ENCODE data around the gene BSDC1. TPM values are rescaled to one million over a fixed set of nuclear protein-coding genes. Genes with fewer than 3 reads are reported as not detected.

BSDC1 gene
- total RNA-seq, 1 experiment from 2014 or later, result 47.0 TPM

- Histone ChIP-seq H3K4me3 (replicated peaks in 1 of 2; ENCODE audit: low read depth in 1 of 2, low read length in 2 of 2) (no peak overlapping the region), H3K9ac (ENCODE audit: low read length) (no peak overlapping the region), H3K27ac (ENCODE audit: low read depth, low read length) (no peak overlapping the region), H2AFZ (ENCODE audit: low read depth, low read length, poor library complexity, severe bottlenecking) (no peak overlapping the region), H3K4me2 (ENCODE audit: low read length) (no peak overlapping the region), H3K9me3 (ENCODE audit: control insufficient read depth in 1 of 2, insufficient read depth in 1 of 2, low read depth in 1 of 2, low read length in 2 of 2) (no peaks in the 10 kb centered on the region), H3K4me1 (ENCODE audit: control insufficient read depth in 1 of 2, insufficient read depth in 2 of 2, low read length in 2 of 2) (peaks cover 0 to 10% of the 10 kb centered on the region in 2 experiments; a peak in 1 of 4 replicates), H3K36me3 (ENCODE audit: control insufficient read depth in 1 of 2, insufficient read depth in 2 of 2, low read length in 2 of 2) (no peaks in the 10 kb centered on the region), H3K27me3 (ENCODE audit: insufficient read depth, low read length) (no peaks in the 10 kb centered on the region), H3K79me2 (ENCODE audit: insufficient read depth, low read length) (no peaks in the 10 kb centered on the region), H3K9me2 (ENCODE audit: insufficient read depth) (no peaks in the 10 kb centered on the region), H4K20me1 (ENCODE audit: insufficient read depth) (no peaks in the 10 kb centered on the region)
- ChIA-PET POLR2A (interaction anchor here (1.8 kb wide), 1 partner anchor 12 kb away, joined by 4 read pairs; the partner anchor contains the start of gene BSDC1), CTCF (no interaction called here), RAD21 (ENCODE audit: low non-redundant PET in 1 of 2, low total read pairs in 2 of 2, uncharacterized antibody in 2 of 2, unreplicated experiment in 2 of 2) (no interaction called here)
- no peak for DNase-seq (ENCODE audit: low read depth, low spot score)
- TF ChIP-seq EZH2phosphoT487 (IDR thresholded peaks at IDR 0.05; ENCODE audit: borderline replicate concordance) (no peak), JUND (IDR thresholded peaks at IDR 0.05) (no peak), TCF7L2 (IDR thresholded peaks at IDR 0.05; ENCODE audit: borderline replicate concordance, extremely low read depth, insufficient read depth, insufficient read length) (no peak), MAX (IDR thresholded peaks at IDR 0.05) (no peak), FOSL1 (IDR thresholded peaks at IDR 0.05; ENCODE audit: low read depth) (no peak), SRF (IDR thresholded peaks at IDR 0.05; ENCODE audit: low read depth) (no peak), EZH2 (IDR thresholded peaks at IDR 0.05) (no peak), CBX3 (IDR thresholded peaks at IDR 0.05; ENCODE audit: low read depth) (no peak), ELF1 (IDR thresholded peaks at IDR 0.05; ENCODE audit: borderline replicate concordance, low read depth) (no peak), ZFX (IDR thresholded peaks at IDR 0.05) (no peak), POLR2AphosphoS5 (IDR thresholded peaks at IDR 0.05; ENCODE audit: low read depth, low read length) (no peak), YY1 (IDR thresholded peaks at IDR 0.05; ENCODE audit: extremely low read depth, insufficient replicate concordance, low read depth, low read length) (no peak), ATF3 (IDR thresholded peaks at IDR 0.05) (no peak), SP1 (IDR thresholded peaks at IDR 0.05; ENCODE audit: low read depth) (no peak), SIN3A (IDR thresholded peaks at IDR 0.05; ENCODE audit: low read depth) (no peak), EGR1 (IDR thresholded peaks at IDR 0.05; ENCODE audit: low read depth) (no peak), ZBTB33 (IDR thresholded peaks at IDR 0.05; ENCODE audit: extremely low read depth, insufficient replicate concordance, low read length) (no peak)
- intact Hi-C loops (cut with micrococcal nuclease), result no loop called here
- no TSS peak for BruUV-seq (replicated peaks)
- no peak for ATAC-seq
These were observed 12.4 kb upstream of the BSDC1 start for GRCh38 chr1:32406629-32407111.

All from HCT116 (cell line).